Measurements from ENCODE around the gene SLC12A2.
A peak's percentile ranks its signal among the peaks of the same experiment; 100 is the strongest.

SLC12A2 gene

GRCh38 chr5:128083033-128083810, at the start of gene SLC12A2:
Gene SLC12A2 (plus strand): TSS chr5:128083766. CDS start chr5:128083955, 189 bp downstream.
- peak; percentile 79 for DNase-seq

GRCh38 chr5:128035689-128036088, 47.9 kb upstream of the SLC12A2 start:
- no peak for DNase-seq

- DNase-seq, result no peak
Observed at GRCh38 chr5:128036950-128037349, 46.6 kb upstream of the SLC12A2 start.

- DNase-seq, result no peak
Observed at GRCh38 chr5:128038643-128039042, 44.9 kb upstream of the SLC12A2 start.

- DNase-seq, result no peak
Observed at GRCh38 chr5:128040927-128041326, 42.6 kb upstream of the SLC12A2 start.

- no peak for DNase-seq
Observed at GRCh38 chr5:128052780-128053179, 30.8 kb upstream of the SLC12A2 start.

GRCh38 chr5:128053291-128053954, 30.1 kb upstream of the SLC12A2 start:
- no peak for DNase-seq

GRCh38 chr5:128060644-128061385, 22.8 kb upstream of the SLC12A2 start:
- no peak for DNase-seq

GRCh38 chr5:128062172-128062746, 21.3 kb upstream of the SLC12A2 start:
- no peak for DNase-seq

GRCh38 chr5:128074171-128074570, 9.4 kb upstream of the SLC12A2 start:
- no peak for DNase-seq

GRCh38 chr5:128074953-128075352, 8.6 kb upstream of the SLC12A2 start:
- no peak for DNase-seq

GRCh38 chr5:128077526-128077925, 6.0 kb upstream of the SLC12A2 start:
- no peak for DNase-seq

GRCh38 chr5:128081111-128081851, 2.3 kb upstream of the SLC12A2 start:
- DNase-seq, result no peak

- no peak for DNase-seq
Observed at GRCh38 chr5:128082551-128083032, 974 bp upstream of the SLC12A2 start.

- no peak for DNase-seq
Observed at GRCh38 chr5:128083811-128084227, 253 bp downstream of the SLC12A2 start.

GRCh38 chr5:128084228-128085167, 932 bp downstream of the SLC12A2 start:
- peak; percentile 11 for DNase-seq

GRCh38 chr5:128085413-128085812, 1.8 kb downstream of the SLC12A2 start:
- DNase-seq, result no peak

GRCh38 chr5:128091579-128091978, 8.0 kb downstream of the SLC12A2 start:
- DNase-seq, result no peak

- DNase-seq, result no peak
Observed at GRCh38 chr5:128092144-128092543, 8.6 kb downstream of the SLC12A2 start.

- no peak for DNase-seq
Observed at GRCh38 chr5:128093368-128093767, 9.8 kb downstream of the SLC12A2 start.

GRCh38 chr5:128097224-128097623, 13.7 kb downstream of the SLC12A2 start:
- DNase-seq, result no peak
